ENCODE results near the gene PIK3R6.

Gene PIK3R6

DNA sequence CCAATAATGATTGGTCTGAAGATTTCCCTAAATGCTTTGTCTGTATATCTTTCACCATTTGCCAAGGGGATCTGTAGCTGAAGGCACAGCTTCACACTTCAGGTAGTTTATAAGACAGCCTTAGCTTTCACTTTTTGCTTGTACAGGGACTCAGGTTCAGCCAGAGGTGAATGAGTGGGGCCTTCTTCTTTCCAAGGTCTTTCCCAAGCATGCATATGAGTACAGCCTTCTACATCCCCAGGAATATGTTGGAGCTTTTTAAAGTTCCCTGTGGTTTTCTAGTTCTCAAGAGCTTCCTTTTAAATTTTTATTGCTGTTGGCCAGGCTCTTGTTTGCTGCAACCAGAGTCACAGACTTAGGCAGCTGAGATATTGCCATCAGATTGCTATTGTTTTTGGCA is 91.2 kb downstream of the PIK3R6 start:
- intact Hi-C loops (cut with DNase I): no loop called here
- DNase-seq: no peak

DNA sequence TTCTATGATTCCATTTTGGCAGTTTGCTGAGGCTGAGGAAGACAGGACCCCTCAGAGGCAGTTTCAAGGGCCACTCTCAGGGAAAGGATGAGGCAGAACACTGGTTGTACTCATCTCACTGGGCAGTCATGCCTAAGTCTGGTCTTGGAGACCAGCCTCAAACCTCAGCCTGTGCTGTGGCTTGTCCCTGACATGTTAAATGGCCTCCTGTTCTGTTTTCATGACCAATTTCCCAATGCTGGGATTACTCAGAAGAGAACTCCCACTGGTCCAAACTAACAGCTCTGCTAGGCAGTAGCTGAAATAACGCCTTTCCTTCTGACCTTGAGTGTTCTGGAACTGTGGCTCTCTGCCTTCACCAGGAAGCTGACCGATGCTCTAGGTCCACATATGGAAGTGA is 100.7 kb downstream of the PIK3R6 start:
- DNase-seq: no peak
- intact Hi-C loops (cut with DNase I): no loop called here

GRCh38 chr17:8762012-8762411 is 105.5 kb downstream of the PIK3R6 start:
- DNase-seq: no peak
- intact Hi-C loops (cut with DNase I): no loop called here

DNA sequence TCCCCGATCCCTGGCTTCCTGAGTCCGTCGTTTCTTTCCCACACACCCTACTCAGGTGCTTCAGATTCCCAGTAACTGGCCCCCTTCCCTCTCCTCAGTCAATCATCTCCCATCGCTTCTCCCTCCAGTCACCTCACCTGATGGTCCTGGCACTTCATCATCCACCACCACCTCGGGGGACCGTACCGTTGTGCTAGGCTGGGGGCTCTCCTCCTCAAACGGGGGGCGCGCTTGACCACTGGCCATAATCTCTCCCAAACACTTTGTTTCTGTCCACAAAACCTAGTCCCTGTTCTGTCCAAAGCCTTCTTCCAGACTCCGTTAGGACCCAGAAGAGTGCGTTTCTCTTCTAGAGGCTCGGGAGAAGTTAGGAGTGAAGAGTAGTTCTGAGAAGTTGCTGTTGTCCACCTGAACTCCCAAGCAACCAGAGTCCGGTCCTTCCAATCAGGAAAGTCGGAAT is 109.3 kb downstream of the PIK3R6 start, which contains the start of gene SPDYE4:
Gene SPDYE4, minus strand, starts transcription at position 410 of the 460 bp plus-strand sequence. Its CDS starts 164 bp downstream, at position 246.
- intact Hi-C loops (cut with DNase I): loop anchor here (10.0 kb wide), 1 partner anchor 137 kb away; no protein-coding TSS in a partner anchor

GRCh38 chr17:8757189-8757588 is 110.3 kb downstream of the PIK3R6 start:
- intact Hi-C loops (cut with DNase I): loop anchor here (10.0 kb wide), 1 partner anchor 138 kb away; no protein-coding TSS in a partner anchor
- no peak for DNase-seq

More for the DNA sequence above, 109.3 kb downstream of the PIK3R6 start, which contains the start of gene SPDYE4:
- no peak for DNase-seq

- no peak for DNase-seq
- intact Hi-C loops (cut with DNase I): loop anchor here (10.0 kb wide), 1 partner anchor 139 kb away; no protein-coding TSS in a partner anchor
Measured at GRCh38 chr17:8755590-8756255, 111.8 kb downstream of the PIK3R6 start.

DNA sequence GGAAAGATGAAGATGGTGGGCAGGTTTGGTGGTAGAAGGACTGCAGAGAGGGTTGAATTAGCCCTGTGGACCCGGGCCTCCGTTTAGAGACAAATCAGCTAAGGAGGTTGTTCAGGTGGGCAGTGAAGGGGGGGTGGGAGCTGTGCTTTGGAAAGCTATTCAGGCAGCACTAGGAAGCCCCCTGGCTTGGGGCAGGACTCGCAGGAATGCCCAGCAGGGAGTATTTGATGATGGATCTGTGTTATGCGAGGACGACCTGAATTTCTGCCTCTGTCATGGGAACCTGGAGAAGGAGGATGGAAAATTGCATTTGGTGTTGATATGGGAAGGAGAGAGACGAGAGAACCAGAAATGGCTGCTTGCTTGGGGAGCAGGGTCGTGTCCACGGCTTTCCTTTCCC is 112.6 kb downstream of the PIK3R6 start:
- intact Hi-C loops (cut with DNase I): loop anchor here (10.0 kb wide), 1 partner anchor 140 kb away; no protein-coding TSS in a partner anchor
- no peak for DNase-seq

- no peak for DNase-seq
- intact Hi-C loops (cut with DNase I): loop anchor here (10.0 kb wide), 1 partner anchor 141 kb away; no protein-coding TSS in a partner anchor
Measured at GRCh38 chr17:8753976-8754440, 113.5 kb downstream of the PIK3R6 start.

GRCh38 chr17:8753136-8753975 is 114.1 kb downstream of the PIK3R6 start:
- peak in 1 of 10 donors; percentile 65 for DNase-seq
- intact Hi-C loops (cut with DNase I): loop anchor here (10.0 kb wide), 1 partner anchor 141 kb away; no protein-coding TSS in a partner anchor
